GM13976 (cell line): Measurements from ENCODE around the gene CREG1.

Experiments used
- DNase-seq: peaks from one replicate; pipeline ENCODE4 v3.0.0; 2012; ENCODE audit warnings: low spot score
- CTCF ChIP-seq: IDR thresholded peaks from 2 replicates; pipeline ENCODE4 v1.5.1; 2012; ENCODE audit warnings: borderline replicate concordance, mild to moderate bottlenecking; ENCODE audit not compliant: insufficient read depth; ENCODE audit errors: extremely low read depth, missing control alignments, control extremely low read depth
- in situ Hi-C: fragments of 300-500 bp; cut with MboI; formaldehyde crosslinking; loops from one replicate; pipeline ENCODE4 v1.12.0; 2022; ENCODE audit warnings: low sequenced_read_pairs, mixed read lengths, inconsistent platforms; ENCODE audit not compliant: unreplicated experiment

CREG1 gene

GRCh38 chr1:167592475-167592874 is 38.9 kb upstream of the CREG1 start:
- no peak for TF ChIP-seq CTCF
- DNase-seq = no peak
- in situ Hi-C loops = no loop called here

GRCh38 chr1:167588361-167588760 is 34.8 kb upstream of the CREG1 start:
- in situ Hi-C loops = no loop called here
- no peak for TF ChIP-seq CTCF
- DNase-seq = no peak

- TF ChIP-seq CTCF = no peak
- in situ Hi-C loops = no loop called here
- DNase-seq = no peak
These were observed 34.3 kb upstream of the CREG1 start for GRCh38 chr1:167587872-167588271.

- in situ Hi-C loops = no loop called here
- no peak for DNase-seq
- TF ChIP-seq CTCF = no peak
These were observed 33.8 kb upstream of the CREG1 start for GRCh38 chr1:167587342-167587741.

GRCh38 chr1:167584581-167584980 is 31.0 kb upstream of the CREG1 start:
- in situ Hi-C loops = no loop called here
- DNase-seq = no peak
- TF ChIP-seq CTCF = no peak

GRCh38 chr1:167582722-167583121 is 29.2 kb upstream of the CREG1 start:
- in situ Hi-C loops = no loop called here
- no peak for DNase-seq
- no peak for TF ChIP-seq CTCF

GRCh38 chr1:167582064-167582463 is 28.5 kb upstream of the CREG1 start:
- no peak for TF ChIP-seq CTCF
- in situ Hi-C loops = no loop called here
- no peak for DNase-seq
